GM12865 (cell line): ENCODE results near the gene PLEKHA6.

ENCODE experiments used
- DNase-seq: peaks from one replicate; pipeline ENCODE4 v3.0.0; 2010; ENCODE audit warnings: low read depth
- H3K4me3 ChIP-seq: 2 replicates; pipeline ENCODE4 v1.5.1; 2011; ENCODE audit warnings: mild to moderate bottlenecking, low read depth, low read length, control low read depth
- TF ChIP-seq, protein P1 (sequence below): IDR thresholded peaks from 2 replicates; pipeline ENCODE4 v1.5.1; 2011; ENCODE audit warnings: low read length, control low read depth, low read depth, inconsistent platforms; ENCODE audit not compliant: insufficient read depth; ENCODE audit errors: missing control alignments

The PLEKHA6 gene

DNA sequence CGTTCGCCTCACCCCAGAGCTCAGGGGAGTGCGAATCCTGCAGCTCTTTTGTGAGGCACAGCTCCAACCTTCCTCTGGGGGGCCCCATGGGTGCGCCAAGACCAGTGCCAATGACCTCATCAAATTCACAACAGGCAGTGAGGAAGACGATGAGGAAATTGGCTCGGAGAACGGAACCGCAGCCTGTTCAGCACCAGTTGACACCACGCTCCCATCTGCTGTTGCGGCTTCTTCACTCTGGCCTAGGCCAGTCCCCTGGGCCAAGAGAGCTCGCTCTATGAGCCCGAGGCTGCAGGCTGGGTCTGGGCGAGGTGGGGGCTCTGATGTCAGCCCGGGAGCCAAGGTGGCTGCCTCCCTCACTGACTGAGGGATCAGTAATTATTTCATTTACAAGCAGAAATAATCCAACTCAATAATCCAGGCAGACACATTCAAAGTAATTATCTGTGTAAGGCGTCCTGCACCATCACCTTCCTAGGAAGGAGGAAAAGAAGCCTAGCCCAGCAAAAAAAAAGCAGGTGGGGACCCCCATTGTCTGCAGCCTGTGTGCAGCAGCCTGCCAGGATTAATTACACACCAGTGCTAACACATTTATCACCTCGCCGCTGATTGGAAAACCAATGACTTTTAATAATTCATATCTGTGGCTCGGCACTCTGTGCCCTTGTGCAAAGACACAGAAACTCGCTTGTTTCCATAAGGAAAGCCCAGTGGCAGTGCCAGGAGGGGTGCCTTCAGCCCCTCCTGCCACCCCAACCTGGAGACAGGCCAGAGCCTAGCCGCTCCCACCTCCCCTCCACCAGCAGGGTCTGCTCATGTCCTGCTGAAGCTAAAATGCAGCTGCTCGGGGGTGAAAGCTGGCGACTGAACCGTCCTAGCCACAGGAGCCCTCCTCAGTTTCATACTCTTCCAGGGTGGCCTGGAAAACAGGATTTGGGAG, 1.9 kb downstream of the PLEKHA6 start:
- H3K4me3 ChIP-seq = no peak overlapping the region
- TF ChIP-seq, protein P1, sequence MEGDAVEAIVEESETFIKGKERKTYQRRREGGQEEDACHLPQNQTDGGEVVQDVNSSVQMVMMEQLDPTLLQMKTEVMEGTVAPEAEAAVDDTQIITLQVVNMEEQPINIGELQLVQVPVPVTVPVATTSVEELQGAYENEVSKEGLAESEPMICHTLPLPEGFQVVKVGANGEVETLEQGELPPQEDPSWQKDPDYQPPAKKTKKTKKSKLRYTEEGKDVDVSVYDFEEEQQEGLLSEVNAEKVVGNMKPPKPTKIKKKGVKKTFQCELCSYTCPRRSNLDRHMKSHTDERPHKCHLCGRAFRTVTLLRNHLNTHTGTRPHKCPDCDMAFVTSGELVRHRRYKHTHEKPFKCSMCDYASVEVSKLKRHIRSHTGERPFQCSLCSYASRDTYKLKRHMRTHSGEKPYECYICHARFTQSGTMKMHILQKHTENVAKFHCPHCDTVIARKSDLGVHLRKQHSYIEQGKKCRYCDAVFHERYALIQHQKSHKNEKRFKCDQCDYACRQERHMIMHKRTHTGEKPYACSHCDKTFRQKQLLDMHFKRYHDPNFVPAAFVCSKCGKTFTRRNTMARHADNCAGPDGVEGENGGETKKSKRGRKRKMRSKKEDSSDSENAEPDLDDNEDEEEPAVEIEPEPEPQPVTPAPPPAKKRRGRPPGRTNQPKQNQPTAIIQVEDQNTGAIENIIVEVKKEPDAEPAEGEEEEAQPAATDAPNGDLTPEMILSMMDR = no peak
- no peak for DNase-seq

DNA sequence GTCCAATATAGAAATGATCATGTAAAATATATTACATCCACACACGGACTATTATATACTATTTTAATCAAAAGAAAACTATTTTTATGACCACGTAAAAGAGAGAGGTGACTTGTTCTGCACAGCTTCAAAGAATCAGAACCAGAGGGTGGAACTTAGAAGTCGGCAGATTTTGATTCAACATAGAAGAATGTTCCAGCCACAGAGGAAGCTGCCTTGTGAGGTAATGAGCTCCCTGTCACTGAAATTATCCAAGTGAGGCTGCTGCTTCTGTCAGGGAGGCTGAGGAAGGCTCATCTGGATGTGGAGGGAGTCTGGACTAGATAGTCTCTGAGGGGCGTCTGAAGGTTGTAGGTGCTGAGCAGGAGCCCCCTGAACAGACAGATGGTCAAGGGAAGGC, 2.7 kb downstream of the PLEKHA6 start:
- TF ChIP-seq, protein P1 = no peak
- H3K4me3 ChIP-seq = no peak overlapping the region
- no peak for DNase-seq

DNA sequence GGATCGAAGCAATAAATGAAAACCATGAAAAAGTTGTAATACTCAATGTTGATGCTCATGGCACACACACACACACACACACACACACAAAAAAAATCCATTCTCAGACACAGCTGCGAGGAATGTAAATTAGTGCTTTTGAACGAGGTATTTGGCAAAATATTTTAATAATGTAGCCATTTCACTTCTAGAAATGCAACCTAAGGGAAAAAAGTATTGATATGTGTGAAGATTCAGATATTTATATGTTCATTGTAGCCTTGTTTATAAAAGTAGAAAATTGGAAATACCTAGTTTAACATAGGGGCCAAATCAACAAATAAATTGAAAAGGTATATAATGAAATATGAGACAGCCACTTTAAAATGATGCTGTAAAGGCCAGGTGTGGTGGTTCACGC, 3.8 kb downstream of the PLEKHA6 start:
- no peak overlapping the region for H3K4me3 ChIP-seq
- TF ChIP-seq, protein P1 = no peak
- DNase-seq = no peak

DNA sequence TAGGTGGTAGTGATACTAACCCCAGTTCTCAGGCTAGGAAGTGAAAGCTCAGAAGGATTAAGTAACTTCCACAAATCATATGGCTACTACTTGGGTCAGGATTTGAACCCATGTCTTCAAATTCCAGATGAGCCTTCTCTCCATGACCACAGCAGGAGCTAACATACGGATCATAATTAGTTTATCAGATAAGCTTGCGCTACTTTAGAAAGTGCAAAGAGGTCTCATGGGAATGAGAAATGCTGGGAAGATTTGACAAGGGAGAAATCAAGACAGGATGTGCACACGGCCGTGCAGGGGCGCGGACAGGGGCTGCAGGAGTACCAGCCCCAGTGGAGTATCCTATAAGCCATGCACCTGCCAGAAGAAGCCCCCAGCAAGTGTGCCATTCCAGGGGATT, 5.2 kb downstream of the PLEKHA6 start:
- TF ChIP-seq, protein P1 = no peak
- no peak overlapping the region for H3K4me3 ChIP-seq
- no peak for DNase-seq

DNA sequence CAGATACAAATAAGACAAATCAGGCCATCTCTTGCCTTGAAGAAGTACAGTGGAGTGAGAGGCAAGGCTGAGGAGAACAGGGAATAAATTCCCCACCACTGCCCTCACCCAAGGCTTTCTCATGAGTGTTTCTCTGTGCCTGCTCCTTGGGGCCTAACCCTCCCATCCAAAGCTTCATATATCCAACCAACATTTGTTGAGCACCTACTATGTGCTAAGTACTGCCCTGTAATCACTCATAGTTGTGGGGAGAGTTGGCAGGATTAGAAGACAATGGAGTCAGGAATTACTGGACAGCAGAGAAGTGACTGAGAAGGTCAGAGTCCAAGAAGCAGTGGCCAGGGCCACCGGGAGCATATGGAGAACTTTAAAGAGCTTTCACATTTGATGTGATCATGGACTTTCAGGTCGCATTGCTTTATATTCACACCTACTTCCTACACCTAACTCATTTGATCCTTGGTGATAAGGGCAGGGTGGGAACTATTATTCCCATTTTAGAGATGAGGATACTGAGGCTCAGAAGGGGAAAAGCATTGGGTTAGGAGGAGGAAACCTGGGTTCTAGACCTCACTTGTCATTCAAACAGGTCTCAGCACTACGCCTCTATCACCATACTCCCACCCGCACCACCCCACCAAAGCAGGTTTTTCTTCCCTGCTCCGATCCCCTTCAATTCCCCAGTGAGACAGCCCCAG, 6.4 kb downstream of the PLEKHA6 start:
- TF ChIP-seq, protein P1 = no peak

DNA sequence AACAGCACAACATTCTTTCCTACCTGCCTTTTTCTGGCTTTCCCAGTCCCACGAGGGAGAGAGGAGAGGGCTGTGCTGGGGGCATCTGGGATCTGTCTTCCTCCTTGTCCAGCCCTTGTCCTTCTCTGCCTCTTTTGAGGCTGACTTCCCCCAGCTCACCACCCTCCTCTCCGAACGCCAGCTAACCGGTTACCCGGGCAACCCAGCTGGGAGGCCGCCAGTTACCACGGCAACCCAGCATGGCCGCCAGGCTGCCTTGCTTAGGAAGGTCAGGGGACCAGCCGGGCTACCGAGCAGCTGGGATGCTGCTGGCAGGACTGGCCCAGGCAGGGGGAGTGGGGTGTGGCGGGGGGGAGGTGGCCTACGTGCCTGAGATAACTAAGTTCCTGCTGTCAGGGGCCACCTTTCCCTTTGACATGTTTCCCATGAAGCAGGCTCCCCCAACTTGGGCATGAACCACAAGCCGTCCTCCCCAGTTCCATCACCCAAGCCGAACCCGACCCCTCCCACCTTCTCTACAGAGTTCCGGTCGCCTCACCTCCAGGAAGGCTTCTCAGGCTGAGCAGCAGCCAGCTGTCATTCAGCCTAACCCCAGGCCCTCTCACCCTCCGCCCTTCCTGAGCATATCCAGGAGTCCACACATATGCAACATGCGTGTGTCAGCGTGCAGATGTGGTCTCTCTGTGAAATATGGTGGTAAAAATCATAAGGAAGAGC, 8.7 kb downstream of the PLEKHA6 start:
- H3K4me3 ChIP-seq = no peak overlapping the region
- TF ChIP-seq, protein P1 = no peak
- DNase-seq = peak; percentile 12

More for the DNA sequence above, 6.4 kb downstream of the PLEKHA6 start:
- no peak for DNase-seq
- H3K4me3 ChIP-seq = no peak overlapping the region
